Spinal cord (tissue), 10 donors: Measurements from ENCODE around the gene RHNO1. TPM values are rescaled to one million over a fixed set of nuclear protein-coding genes. Genes with fewer than 3 reads are reported as not detected.

Experiments used
- DNase-seq, 6 donors: peaks; one replicate each; pipeline versions ENCODE4 v3.0.0 to v3.0.0-alpha.2; 2013 to 2015; ENCODE audit warnings: low spot score in 6 of 6, low read depth in 4 of 6
- H3K27ac ChIP-seq: one replicate; pipeline ENCODE4 v1.5.1; 2013; ENCODE audit warnings: low read depth, low read length, control low read depth
- H3K27me3 ChIP-seq: one replicate; pipeline ENCODE4 v1.6.1; 2013; ENCODE audit warnings: low read length; ENCODE audit not compliant: control insufficient read depth, insufficient read depth
- H3K36me3 ChIP-seq: one replicate; pipeline ENCODE4 v1.6.1; 2013; ENCODE audit warnings: low read length; ENCODE audit not compliant: control insufficient read depth, insufficient read depth
- H3K4me1 ChIP-seq: one replicate; pipeline ENCODE4 v1.6.1; 2013; ENCODE audit warnings: low read length; ENCODE audit not compliant: control insufficient read depth, insufficient read depth
- H3K4me3 ChIP-seq: one replicate; pipeline ENCODE4 v1.5.1; 2013; ENCODE audit warnings: low read depth, low read length, control low read depth
- H3K9me3 ChIP-seq: one replicate; pipeline ENCODE4 v1.6.1; 2013; ENCODE audit warnings: low read length; ENCODE audit not compliant: control insufficient read depth, insufficient read depth
- WGBS: methylation state at CpG from one replicate; pipeline ENCODE4 v1.1.5; 2013; ENCODE audit warnings: missing lambda C conversion rate; ENCODE audit not compliant: insufficient coverage; 5-methylcytosine and 5-hydroxymethylcytosine counted together
- polyA plus RNA-seq, 2 donors: library from polyadenylated mRNA; unstranded; fragments of 120-200 nt; gene quantifications; one replicate each; pipeline ENCODE4 v1.2.1, GENCODE V29; 2013; ENCODE audit not compliant: insufficient read length in 2 of 2
- total RNA-seq, 2 donors: library from RNA; depleted of rRNA in 1 of 2; stranded (reverse); fragments of 120-200 nt in 1 of 2; fragments of >200 nt in 1 of 2; gene quantifications; one replicate each; pipeline versions ENCODE4 v1.2.3 to v1.2.4, GENCODE V29; 2013 to 2014
- donor health status: healthy.

Gene RHNO1
- total and polyA plus RNA-seq, 4 donors: 31.2 to 59.9 (median 44.6) TPM

DNA sequence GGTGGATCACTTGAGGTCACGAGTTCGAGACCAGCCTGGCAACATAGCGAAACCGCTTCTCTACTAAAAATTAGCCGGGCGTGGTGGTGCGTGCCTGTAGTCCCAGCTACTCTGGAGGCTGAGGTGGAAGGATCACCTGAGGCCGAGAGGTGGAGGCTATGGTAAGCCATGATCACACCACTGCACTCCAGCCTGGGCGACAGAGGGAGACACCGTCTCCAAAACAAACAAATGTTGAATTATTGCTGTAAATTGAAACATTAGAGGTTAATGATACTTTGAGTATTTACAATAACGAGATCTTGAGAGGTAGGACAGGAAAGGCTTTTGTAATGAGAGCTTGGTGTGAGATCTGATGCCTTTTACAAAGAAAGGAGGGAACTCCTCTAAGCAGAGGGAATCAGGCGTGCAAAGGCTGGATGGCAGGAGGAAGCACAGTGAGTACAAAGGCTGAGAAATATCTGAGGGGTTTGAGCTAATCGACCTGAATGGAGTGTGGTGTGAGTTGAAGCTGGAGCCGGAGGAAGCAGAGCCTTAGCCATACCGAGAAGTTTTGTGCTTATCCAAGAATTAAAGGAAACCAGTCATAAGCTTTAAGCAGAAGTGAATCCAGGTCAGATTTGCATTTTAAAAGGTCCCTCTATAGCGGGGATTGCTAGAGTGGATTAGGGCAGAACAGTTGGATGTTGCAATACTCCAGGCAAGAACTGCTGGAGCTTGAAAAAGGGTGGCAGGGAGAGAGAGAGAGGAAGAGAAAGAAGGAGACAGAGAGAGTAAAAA lies 1.1 kb downstream of the RHNO1 start:
- peak in 3 of 6 donors; percentile 21 to 49 (median 44) for DNase-seq
- WGBS: 30% methylated on average over 9 of the region's 16 CpGs
- Histone ChIP-seq H3K36me3 (peaks cover 9% of the 10 kb centered on the region), H3K9me3 (no peaks in the 10 kb centered on the region), H3K27me3 (no peaks in the 10 kb centered on the region), H3K27ac (peak overlapping the region; percentile 95), H3K4me3 (peak overlapping the region; percentile 83), H3K4me1 (peaks cover 20% of the 10 kb centered on the region)

DNA sequence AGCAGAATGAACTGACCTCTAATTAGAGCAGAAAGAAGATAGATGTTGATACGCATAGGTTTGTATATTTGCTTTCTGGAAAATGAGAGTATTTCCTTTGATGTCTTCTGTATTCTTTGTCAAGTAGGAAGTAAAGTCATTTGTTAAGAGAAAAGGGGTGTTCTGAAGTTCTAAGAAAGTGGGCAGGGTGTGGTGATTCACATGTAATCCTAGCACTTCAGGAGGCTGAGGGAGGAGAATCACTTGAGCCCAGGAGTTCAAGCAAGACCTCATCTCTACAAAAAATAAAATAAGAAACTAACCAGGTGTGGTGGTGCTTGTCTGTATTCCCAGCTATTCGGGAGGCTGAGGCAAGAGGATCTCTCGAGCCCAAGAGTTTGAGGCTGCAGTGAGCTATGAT lies 2.8 kb downstream of the RHNO1 start:
- Histone ChIP-seq H3K9me3 (no peaks in the 10 kb centered on the region), H3K4me1 (peaks cover 20% of the 10 kb centered on the region), H3K27ac (no peak overlapping the region), H3K36me3 (peaks cover 13% of the 10 kb centered on the region), H3K27me3 (no peaks in the 10 kb centered on the region), H3K4me3 (no peak overlapping the region)
- DNase-seq: no peak
- 100% methylated on average over 2 of the region's 3 CpGs for WGBS

DNA sequence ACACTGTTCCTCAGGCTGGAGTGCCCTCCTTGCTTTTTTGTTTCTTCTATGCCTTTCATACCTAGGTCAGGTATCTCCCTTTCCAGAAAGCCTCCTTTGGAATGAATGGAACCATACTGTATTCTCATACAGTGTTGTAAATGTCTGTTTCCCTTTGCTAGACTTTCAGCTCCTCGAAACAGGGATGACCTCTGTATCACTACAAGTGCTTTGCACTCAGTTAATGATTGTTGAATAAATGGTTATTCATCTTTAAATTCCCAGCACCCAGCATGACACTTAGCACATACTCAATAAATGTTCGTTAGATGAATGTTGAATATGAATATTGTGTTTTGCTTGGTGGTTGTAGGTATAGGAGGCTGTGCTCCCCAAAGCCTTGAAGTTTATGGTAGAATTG lies 7.8 kb downstream of the RHNO1 start:
- WGBS: 60% methylated on average over 1 of the region's 2 CpGs
- H3K27me3 ChIP-seq: no peaks in the 10 kb centered on the region
- no peak overlapping the region for H3K4me3 ChIP-seq
- H3K9me3 ChIP-seq: no peaks in the 10 kb centered on the region
- H3K27ac ChIP-seq: no peak overlapping the region
- peaks cover 4% of the 10 kb centered on the region for H3K4me1 ChIP-seq
- no peak for DNase-seq
- H3K36me3 ChIP-seq: peaks cover 29% of the 10 kb centered on the region

DNA sequence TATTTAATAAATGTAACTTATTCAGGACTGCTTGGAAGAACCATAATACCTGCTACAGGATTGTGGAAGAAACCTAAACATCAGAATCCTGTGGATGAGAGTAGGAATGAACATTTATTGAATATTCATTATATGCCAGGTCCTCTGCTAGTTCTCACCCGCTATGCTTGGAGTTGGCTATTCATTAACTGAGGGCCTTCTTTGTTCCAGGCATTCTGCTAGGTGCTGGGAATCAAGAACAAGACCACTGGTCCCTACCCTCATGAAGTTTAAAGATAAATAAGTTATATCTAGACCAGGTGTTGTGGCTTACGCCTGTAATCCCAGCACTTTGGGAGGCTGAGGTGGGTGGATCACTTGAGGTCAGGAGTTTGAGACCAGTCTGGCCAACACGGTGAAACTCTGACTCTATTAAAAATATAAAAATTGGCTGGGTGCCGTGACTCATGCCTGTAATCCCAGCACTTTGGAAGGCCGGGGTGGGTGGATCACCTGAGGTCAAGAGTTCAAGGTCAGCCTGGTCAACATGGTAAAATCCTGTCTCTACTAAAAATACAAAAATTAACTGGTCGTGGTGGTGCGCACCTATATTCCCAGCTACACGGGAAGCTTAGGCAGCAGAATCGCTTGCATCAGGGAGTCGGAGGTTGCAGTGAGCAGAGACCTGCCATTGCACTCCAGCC lies 9.9 kb downstream of the RHNO1 start:
- no peak for DNase-seq
- peaks cover 23% of the 10 kb centered on the region for H3K36me3 ChIP-seq
- no peaks in the 10 kb centered on the region for H3K9me3 ChIP-seq
- H3K27me3 ChIP-seq: no peaks in the 10 kb centered on the region
- no peak overlapping the region for H3K4me3 ChIP-seq
- no peak overlapping the region for H3K27ac ChIP-seq
- WGBS: 89% methylated on average over 5 of the region's 10 CpGs
- peaks cover 15% of the 10 kb centered on the region for H3K4me1 ChIP-seq

DNA sequence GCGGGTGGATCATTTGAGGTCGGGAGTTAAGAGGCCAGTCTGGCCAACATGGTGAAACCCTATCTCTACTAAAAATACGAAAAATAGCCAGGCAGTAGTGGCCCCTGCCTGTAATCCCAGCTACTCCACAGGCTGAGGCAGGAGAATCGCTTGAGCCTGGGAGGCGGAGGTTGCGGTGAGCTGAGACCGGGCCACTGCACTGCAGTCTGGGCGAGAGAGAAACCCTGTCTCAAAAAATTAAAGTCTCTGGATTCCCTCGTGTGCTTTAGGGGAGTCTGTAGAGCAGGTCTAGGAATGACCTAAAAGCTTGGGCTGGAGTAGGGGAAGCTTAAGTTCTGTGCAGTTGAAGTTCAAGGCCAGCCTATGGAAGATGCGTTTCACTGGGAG lies 13.0 kb downstream of the RHNO1 start:
- Histone ChIP-seq H3K9me3 (no peaks in the 10 kb centered on the region), H3K27me3 (no peaks in the 10 kb centered on the region), H3K4me3 (peak overlapping the region; percentile 99), H3K36me3 (peaks cover 20% of the 10 kb centered on the region), H3K4me1 (peaks cover 30% of the 10 kb centered on the region), H3K27ac (peak overlapping the region; percentile 97)
- 49% methylated on average over 7 of the region's 10 CpGs for WGBS
- no peak for DNase-seq

DNA sequence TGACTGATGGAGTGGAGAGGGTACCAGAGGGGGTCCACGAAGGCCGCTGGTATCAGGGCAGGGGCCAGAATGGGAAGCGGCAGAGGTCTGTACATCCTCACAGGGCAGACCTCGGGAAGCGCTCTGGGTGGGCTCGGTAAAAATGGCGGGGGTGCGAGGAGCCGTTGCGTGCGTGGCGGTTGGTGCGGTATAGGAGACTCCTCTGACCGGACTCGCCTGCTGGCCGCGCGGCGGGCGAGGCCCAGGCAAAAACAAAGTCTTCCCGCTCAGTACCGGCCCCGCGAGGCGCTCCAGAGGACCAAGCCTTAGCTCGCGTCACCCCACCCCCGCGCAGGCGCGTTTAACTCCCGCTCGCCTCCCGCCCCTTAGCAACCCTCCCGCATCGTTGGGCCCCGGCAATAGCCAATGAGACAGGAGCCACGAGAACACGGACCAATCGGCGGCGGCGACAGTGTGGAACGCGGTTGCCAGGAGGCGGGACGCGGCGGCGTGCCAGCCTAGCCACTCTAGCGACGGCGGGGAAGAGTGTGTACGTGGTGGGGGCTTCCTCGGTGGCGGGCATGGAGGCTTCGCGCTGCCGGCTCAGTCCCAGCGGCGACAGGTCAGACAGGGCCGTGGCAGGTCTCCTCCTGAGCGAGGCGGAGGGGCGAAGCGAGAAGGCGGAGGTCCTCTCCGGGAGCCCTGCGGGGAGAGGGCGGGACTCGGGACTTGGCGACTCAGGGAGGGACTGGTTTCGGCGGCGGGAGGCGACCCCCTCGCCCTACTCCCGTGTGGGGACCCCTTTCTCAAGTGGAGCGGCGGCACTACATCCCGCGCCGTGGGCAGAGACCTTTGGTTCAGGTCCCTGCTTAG lies 13.6 kb downstream of the RHNO1 start, which contains the start of gene TULP3:
Gene TULP3 (plus strand): TSS at position 504 of the 852 bp plus-strand sequence. CDS start 57 bp downstream, at position 561.
- DNase-seq: peak; percentile 92 to 99 (median 97)
- Histone ChIP-seq H3K36me3 (peaks cover 18% of the 10 kb centered on the region), H3K4me1 (peaks cover 30% of the 10 kb centered on the region), H3K27ac (peak within 1 kb of the TSS; percentile 97), H3K27me3 (no peaks in the 10 kb centered on the region), H3K9me3 (no peaks in the 10 kb centered on the region), H3K4me3 (peak within 1 kb of the TSS; percentile 99)
- under 1% methylated on average over 83 of the region's 83 CpGs for WGBS

DNA sequence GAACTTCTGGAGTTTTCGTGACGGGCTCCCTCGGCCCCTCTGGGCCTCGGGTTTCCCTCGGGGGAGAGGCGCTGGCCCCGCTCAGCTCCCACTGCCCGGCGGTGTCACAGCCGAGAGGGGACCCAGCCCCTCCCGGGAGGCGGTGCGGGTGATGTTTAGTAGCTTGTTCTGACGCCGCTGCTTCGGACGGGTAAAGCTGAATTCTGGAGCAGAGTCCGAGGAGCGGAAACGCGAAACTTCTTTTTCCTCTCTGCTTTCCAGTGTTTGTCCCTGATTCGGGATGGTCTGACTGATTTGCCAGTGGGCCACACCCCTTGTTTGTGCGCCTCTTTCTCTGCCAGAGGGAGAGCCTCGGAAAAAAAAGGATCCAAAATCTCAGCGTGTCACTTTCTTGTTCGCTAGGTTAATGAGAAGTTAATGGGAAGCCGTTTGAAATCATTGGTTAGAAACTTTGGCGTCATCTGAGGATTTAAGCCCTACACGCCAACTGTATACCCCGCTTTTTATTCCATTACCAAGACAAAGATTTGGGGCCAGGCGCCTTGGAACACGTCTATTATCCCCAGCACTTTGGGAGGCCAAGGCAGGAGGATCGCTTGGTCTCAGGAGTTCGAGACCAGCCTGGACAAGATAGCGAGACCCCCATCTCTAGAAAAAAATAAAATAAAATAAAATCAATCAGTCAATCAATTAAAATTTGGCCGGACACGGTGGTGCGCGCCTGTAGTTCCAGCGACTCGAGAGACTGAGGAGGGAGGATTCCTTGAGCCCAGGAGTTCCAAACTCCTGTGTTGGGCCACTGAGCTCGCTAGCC lies 14.4 kb downstream of the RHNO1 start:
- H3K9me3 ChIP-seq: no peaks in the 10 kb centered on the region
- 11% methylated on average over 29 of the region's 42 CpGs for WGBS
- H3K4me1 ChIP-seq: peaks cover 30% of the 10 kb centered on the region
- H3K27ac ChIP-seq: peak overlapping the region; percentile 97
- peak in 5 of 6 donors; percentile 33 to 82 (median 43) for DNase-seq
- no peaks in the 10 kb centered on the region for H3K27me3 ChIP-seq
- peak overlapping the region; percentile 99 for H3K4me3 ChIP-seq
- H3K36me3 ChIP-seq: peaks cover 15% of the 10 kb centered on the region

DNA sequence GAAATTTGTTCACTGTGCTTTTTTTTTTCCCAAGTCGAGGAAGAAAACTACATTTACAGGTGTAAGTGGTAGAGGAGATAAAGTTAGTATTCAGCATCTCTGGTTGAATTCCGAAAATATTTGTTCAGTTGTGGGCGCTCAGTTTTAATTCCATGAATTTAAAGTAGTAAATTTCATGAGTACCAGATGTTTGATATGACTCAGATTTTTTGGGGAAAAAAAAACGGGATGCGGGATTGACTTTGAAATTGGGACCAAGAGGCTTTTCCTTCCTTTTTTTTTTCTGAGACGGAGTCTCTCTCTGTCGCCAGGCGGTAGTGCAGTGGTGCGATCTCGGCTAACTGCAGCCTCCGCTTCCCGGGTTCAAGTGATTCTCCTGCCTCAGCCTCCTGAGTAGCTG lies 15.2 kb downstream of the RHNO1 start:
- 85% methylated on average over 2 of the region's 12 CpGs for WGBS
- Histone ChIP-seq H3K36me3 (peaks cover 10% of the 10 kb centered on the region), H3K9me3 (no peaks in the 10 kb centered on the region), H3K27me3 (no peaks in the 10 kb centered on the region), H3K4me3 (no peak overlapping the region), H3K4me1 (peaks cover 30% of the 10 kb centered on the region), H3K27ac (no peak overlapping the region)
- no peak for DNase-seq

DNA sequence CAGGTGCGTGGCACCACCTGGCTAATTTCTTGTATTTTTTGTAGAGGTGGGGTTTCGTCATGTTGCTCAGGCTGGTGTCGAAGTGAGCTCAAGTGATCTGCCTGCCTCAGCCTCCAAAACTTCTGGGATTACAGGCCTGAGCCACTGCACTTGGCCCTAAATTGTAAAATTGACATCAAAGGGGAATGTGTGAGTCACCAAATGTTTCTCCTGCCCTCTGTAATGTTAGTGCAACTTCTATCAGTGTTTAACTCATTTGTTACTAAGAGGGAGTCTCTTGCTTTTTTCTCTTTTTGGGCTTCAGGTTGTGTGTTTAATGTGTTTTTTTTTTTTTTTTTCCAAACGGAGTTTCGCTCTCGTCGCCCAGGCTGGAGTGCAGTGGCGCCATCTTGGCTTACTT lies 16.0 kb downstream of the RHNO1 start:
- no peaks in the 10 kb centered on the region for H3K9me3 ChIP-seq
- H3K36me3 ChIP-seq: peaks cover 6% of the 10 kb centered on the region
- H3K27me3 ChIP-seq: no peaks in the 10 kb centered on the region
- H3K4me1 ChIP-seq: peaks cover 30% of the 10 kb centered on the region
- no peak for DNase-seq
- WGBS: 97% methylated on average over 7 of the region's 8 CpGs
- no peak overlapping the region for H3K27ac ChIP-seq
- H3K4me3 ChIP-seq: no peak overlapping the region
